ENCODE data around the gene UNKL.

The UNKL gene, protein sequence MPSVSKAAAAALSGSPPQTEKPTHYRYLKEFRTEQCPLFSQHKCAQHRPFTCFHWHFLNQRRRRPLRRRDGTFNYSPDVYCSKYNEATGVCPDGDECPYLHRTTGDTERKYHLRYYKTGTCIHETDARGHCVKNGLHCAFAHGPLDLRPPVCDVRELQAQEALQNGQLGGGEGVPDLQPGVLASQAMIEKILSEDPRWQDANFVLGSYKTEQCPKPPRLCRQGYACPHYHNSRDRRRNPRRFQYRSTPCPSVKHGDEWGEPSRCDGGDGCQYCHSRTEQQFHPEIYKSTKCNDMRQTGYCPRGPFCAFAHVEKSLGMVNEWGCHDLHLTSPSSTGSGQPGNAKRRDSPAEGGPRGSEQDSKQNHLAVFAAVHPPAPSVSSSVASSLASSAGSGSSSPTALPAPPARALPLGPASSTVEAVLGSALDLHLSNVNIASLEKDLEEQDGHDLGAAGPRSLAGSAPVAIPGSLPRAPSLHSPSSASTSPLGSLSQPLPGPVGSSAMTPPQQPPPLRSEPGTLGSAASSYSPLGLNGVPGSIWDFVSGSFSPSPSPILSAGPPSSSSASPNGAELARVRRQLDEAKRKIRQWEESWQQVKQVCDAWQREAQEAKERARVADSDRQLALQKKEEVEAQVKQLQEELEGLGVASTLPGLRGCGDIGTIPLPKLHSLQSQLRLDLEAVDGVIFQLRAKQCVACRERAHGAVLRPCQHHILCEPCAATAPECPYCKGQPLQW

DNA sequence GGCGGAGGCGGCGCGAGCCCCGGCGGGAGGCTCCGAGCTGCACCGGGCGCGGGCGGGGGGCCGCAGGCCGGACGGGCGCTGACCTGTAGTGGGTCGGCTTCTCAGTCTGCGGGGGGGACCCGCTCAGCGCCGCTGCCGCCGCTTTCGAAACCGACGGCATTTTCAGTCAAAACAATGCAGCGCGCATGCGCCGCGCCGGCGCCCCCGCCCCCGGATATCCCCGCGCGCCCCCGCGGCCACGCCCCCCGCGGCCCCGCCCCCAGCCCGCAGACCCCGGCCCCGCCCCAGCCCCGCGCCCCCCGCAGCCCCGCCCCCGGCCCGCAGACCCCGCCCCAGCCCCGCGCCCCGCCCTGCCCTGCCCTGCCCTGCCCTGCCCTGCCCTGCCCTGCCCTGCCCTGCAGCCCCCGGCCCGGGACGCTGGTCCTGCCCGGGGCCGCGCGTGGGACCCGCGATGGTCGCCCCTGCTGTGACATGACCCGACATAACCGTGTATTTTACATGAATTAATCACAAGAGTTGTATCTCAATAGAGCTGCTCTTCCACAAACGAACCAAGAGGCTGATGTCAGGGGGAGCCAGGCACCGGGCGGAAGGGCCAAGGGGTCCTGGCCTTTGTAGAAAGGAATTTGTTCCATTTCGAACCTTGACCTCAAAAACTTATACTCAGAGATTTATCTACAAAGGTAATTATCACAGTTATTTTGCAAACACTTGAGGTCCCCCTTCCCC is at the start of gene UNKL:
Gene UNKL, minus strand, starts transcription at position 173 of the 729 bp plus-strand sequence. Its CDS starts 13 bp downstream, at position 160.
- peak; percentile 56 for DNase-seq

DNA sequence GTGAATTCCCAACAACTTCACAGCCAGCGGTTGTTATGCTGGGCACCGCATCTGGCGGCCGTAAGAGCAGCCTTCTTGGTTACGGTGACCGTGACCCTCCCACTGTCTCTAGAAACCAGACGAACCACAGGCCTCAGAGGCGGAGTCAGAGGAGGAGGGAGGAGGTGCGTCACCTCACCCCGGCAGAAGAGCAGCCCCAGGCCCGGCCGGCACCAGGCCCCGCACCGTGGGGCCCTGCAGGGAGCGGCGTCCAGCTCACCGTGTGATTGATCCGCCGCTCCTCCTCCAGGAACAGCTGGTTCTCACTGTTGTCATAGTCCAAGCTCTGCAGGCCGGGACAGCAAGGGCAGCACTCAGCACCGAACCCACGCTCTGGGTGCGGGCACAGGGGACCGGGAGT is 46.6 kb upstream of the UNKL start:
- no peak for DNase-seq

DNA sequence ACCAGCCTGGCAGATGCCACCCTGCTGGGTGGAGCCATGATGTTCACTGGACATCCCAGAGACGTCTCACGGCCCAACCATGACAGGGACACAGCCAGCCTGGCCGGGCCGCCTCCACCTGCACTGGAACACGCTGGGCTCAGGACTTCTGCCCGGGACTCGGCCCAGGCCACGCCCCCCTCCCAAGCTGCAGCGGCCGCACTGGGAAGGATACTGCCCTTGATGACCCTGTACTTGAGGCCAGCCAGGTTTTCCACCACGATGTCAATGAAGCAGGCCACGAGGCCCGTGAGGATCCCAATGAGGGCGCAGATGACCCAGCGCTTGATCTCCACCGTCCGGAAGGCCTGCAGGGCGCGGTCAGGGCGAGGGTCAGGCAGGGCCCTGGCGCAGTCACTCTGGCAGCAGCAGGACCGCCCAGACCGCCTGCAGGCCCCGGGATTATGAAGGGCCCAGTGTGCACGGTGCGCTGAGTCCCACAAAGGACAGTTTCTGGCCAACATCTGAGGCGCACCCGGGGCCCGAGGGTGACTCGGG is 46.2 kb upstream of the UNKL start:
- no peak for DNase-seq

DNA sequence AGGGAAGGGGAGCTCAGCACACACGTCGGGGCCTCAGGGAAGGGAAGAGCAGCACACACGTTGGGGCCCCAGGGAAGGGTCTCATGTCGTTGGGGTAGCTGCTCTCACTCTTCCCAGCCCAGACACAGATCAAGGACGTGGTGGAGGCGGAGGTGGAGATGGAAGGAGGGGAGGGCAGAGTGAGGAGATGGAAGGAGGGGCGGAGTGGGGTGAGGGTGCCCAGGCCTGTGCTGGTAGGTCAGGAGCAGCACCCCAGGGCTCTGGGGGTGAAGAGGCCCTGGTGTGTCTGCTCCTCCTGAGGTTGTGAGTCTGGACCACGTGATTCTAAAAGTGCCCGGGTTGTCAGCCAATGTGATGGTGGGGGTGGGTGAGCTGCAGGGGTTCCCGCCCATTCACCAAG is 45.5 kb upstream of the UNKL start:
- DNase-seq, result no peak

DNA sequence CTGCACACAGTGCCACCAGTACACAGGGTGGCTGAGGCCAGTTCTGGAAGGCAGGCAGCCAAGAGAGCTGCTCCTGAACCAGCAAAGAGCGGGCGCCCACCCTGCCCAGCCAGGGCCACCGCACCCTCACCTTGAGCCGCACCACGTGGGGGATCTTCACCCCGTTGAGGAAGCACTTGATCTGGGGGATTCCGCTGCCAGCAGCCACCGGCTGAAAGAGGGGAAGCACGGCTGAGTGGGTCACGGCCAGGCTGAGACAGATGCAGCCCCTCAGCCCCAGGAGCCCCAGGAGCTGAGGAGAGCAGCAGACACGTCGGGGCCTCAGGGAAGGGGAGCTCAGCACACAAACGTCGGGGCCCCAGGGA is 44.5 kb upstream of the UNKL start:
- DNase-seq, result no peak

DNA sequence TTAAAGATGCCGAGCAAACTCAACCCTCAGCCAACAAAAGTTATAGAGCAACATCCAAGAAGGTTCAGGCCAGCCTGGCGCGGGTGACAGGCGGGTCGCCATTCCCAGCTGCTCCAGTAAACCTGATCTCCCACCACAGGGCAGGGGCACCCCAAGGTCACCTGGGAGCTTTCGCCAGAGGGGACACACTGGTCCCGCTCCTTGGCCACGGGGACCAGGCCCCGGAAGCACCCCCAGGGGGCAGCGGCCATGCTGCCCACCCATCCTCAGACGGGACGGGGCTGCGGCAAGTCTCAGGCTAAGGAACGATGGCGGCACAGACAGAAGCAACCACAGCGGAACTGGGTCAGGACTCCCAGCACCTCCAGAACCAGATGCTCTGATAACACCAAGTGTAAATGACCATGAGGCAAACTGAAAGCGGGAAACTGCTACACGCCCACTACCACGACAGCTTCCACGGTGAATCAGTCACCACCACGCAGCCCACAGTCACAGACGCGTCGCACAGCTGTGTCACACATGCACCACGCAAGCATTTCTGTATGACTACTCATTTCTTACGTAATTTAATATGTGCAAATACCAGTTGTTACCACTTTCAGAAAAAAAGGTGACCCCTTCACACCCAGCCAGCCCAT is 44.0 kb upstream of the UNKL start:
- no peak for DNase-seq

DNA sequence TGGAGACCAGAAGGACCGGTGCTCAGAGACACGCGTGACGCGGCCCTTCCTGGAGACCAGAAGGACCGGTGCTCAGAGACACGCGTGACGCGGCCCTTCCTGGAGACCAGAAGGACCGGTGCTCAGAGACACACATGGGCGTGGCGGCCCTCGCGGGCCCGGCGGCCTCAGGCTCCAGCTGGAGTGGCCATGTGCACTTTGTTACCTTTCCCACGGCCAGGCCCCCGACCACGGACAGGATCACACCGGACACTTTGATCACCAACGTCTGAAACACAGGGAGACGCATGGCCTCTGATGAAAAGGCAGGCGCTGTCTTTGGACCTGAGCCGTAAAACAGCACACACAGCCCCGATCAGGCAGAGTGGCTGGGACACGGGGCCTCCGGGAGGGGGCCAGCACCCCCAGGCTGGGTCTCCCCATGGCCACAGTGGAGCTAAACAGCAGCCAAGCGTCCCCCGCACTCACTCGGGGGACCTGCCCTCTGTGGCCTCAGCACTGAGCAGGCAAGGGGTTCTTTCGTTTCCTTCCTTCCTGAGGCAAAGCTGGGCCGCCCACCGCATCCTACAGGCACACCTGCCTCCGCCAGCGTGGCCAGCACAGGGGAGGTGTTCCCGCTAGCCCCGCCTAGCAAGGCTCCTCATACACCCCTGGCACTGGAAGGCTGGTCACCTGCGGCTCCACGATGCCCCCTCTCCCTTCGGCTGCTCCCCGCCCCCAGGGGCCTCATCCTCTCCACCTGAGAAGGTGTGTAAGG is 43.2 kb upstream of the UNKL start:
- DNase-seq, result no peak

DNA sequence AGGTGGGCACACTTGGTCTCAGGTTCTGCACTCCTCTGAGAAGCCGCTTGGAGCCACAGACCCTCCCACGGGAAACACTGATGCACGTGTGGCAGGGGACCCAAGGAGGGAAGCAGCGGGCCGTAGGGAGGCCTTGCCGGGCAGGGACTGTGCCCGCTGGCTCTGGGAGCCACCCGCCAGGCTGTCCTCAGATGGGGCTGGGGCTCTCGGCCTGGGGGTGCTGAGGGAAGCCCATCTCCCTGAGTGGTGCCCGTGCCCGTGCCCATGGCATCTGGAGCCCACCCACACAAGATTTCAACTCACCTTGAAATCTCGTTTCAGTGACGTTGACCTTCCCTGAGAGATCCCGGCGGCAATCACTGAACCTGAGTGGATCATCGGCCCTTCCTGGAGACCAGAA is 42.4 kb upstream of the UNKL start:
- DNase-seq, result no peak

DNA sequence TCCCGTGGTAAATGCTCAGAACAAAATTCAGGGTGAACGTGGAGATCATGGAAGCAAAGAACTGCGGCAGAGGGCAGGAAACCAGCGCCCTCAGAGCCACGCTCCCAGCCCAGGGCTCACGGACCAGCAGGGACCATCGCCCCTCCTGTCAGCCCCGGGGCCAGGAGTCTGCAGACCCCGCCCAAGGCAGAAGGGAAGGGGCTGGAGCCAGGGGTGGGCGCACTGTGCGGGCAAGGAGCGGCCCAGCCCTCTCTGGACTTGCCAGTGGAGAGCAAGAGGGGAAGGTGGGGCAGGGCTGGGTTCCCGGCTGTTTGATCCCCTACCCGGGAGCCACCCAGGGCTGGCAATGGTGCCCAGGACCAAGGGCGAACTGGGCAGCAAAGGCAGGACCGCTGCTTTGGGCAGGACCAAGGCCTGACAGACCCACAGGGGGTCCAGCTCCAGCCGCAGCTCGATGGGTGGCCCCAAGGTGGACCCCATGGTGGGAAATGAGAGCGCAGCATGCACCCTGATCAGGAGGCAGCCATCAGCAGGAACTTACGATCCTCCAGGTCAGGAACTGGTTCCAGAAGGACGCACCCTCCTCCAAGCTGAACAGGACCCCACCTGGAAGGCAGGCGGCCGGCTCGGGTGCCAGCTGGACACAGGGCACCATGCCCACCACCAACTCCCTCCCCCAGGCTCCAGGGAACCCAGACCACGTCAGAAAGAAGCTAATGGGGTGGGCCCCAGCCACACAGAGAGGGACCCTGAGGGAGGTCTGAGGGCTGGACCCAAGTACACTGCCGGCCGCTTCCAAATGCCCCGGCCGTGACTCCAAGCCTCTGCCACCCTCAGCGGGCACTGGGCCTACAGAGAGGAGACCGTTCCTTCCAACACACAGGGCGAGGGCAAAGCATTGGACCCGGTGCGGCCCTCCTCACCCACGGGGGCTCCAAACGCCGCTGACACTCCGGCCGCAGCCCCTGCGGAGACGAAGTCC is 41.0 kb upstream of the UNKL start:
- DNase-seq, result no peak

DNA sequence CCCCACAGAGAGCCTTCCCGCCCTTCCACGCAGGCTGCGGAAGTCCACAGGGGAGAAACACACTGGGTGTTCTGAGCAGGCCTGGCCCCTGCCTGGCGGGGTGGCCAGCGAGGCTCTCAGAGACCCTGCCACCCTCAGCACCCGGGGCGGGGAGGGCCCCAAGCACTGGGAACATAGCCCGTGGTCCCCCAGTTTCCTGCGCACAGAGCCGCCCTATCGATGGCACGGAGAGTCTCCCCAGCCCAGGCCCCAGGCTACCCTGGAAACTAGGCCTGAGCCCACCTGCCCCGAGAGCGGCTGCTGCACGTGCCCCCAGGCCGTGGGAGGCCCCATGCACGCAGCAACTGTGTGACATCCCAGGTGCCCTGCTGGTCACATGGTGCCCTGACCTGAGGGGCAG is 40.1 kb upstream of the UNKL start:
- DNase-seq, result no peak

DNA sequence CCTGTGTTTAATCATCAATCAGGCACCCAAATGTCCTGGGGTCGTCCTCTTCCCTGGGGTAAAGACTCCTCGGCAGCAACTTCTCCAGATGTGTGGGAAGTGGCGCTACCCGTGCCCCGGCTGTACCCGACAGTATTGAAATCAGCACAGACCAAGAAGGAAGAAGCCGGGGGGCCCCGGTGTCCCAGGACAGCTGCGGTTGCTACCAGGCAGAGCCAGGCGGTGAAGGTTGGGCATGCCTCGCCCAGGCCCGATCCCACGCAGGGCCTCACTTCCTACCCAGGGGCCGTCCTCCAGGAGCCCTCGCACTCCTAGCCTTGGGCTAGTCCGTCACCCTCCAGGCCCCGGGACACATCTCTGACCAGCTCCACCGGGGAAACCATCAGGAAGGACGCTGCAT is 38.8 kb upstream of the UNKL start:
- DNase-seq, result no peak

DNA sequence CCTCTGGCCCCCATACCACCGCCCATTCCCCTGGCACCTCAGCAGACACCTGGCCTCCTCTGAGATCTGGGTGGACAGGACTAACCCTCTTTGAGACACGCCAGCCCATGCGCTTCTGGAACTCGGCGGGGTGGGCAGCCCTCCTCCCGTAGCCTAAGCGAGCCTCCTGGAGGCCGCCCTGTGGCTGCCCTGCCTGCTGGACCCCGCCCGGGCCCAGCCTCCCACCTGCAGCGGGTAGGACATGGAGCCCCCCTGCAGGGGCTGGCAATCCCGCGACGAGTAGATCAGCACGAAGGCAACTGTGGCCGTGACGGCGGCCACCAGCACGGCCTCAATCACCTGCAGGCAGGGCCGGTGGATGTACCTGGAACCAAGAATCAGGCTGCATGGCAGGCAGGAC is 38.0 kb upstream of the UNKL start:
- DNase-seq, result no peak

DNA sequence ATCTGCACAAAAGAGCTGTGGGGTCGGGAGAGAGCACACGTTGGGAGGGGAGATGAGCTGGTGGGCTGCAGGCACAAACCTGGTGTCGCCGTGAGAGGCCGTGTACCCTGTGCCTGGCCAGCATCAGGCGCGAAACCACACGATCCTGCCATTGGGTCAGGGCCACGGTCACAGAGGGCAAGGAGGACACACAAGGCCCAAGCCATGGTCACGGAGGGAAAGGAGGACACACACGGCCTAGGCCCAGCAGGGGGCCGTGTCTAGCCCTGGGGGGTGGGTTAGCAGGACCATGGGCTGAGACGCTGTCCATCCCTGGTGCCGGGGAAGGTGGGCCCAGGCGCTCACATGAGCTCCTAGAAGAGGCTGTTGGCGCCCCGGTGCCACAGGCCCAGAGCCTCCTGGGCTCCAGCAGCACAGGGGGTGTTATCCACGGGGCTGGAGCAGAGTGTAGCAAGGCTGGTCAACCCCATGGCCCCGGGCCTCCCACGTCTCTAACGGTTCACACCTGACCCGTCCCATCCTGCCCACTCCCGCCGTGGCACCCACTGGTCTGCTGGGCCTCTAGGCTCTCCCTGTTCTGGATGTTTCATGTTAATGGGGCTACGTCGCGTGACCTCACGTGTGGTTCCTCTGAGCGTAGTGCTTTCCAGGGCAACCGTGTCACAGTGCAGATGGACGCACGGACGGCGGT is 37.3 kb upstream of the UNKL start:
- no peak for DNase-seq

DNA sequence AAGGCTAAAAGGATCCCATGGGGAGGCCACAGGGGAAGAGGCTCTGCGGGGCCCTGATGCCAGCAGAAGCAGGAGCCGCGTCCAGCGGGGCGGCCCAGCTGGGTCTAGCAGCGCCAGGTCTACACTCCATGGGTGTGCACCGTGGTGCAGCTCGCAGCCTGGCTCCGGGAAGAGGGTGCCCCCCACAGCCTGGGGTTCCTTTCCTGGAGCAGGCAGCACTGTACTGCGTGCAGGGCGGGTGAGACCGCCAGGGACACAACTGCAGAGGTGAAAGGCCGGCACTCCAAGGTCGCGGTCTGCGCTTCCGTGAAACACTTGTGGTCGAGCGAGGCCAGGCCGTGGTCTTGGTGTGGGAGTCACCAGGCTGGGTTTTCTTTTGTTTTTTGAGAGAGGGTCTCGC is 36.3 kb upstream of the UNKL start:
- no peak for DNase-seq

DNA sequence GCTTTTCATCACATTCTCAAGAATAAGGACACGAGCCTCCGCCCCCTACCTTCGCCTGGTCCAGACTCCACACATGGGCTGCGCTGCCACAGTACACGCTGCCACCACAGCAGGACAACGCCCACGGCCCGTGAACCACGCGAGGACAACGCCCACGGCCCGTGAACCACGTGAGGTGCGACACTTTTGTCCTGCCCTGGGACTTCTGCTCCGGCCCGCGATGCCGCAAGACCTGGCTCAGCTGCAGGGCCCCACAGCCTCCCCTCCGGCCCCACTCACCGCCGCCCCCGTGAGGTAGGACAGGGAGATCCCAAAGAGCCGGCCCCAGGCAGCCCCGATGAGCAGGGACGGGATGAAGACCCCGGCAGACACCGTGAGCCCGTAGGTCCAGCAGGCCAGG is 35.7 kb upstream of the UNKL start:
- DNase-seq, result no peak

DNA sequence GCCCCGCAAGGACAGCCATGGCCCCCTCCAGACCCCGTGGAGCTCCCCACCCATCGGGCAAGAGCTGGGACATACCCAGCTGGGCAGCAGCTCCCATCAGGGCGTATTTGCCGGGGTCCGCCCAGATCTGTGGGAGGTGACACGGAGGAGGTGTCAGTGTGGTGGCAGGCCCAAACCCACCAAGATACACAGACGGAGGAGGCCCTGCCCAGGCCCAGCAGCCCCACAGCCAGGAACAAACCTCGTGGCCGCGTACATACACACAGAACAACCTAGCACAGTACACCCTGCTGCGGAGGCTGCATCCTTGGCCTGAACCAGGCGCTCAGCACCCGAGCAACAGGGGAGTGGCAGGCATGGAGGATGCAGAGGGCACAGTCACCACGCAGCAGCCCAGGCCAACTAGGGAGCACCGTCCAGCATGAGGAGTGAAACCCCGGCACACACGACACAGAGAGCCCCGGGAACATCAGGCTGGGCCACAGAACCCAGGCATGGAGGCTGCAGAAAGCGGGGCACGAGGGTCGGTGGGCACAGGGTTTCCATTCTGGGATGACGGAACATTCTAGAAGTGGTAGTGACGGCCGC is 34.8 kb upstream of the UNKL start:
- no peak for DNase-seq

DNA sequence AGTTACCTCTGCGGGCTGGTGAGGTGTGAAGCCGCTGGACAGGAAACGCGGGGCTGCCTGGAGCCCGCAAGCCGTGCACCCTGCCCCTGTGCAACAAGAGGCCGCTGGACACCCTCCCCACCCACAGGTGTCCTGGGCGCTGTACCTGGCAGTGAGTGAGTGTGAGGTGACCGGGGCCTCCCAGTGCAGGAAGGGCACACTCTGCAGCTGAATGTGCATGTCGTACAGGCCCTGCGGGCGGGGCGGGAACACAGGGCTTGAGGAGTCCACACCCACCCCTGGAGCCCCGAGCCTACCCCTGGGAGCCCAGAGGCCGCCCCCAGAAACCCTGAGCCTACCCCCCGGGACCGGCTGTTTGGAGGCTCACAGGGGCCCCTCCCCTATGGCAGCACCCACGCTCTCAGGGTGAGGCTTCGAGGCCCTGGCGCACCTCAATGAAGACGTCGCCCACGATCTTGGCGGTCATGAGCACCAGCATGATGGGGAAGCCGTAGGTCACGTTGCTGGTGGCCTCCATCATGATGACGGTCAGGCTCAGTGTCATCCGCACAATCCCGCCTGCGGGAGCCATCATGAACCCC is 34.1 kb upstream of the UNKL start:
- DNase-seq, result no peak

DNA sequence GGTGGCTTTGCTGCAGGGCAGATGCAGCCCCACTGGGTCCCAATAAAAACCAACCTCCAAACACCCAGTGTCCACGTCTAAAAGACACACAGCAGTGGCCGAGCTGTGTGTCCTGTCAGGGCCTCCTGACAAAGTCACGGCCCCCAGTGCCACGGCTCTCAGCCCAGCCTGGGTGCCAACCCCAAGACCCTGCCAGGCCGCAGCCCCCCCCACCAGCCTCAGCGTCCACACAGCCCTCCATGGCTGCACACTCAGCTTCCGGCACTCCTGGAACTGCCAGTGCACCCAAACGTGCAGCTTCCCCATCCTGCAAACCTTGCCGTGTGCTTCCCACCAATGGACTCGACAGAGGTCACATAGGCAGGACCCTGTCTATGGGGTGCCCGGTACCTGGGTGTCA is 33.5 kb upstream of the UNKL start:
- no peak for DNase-seq

DNA sequence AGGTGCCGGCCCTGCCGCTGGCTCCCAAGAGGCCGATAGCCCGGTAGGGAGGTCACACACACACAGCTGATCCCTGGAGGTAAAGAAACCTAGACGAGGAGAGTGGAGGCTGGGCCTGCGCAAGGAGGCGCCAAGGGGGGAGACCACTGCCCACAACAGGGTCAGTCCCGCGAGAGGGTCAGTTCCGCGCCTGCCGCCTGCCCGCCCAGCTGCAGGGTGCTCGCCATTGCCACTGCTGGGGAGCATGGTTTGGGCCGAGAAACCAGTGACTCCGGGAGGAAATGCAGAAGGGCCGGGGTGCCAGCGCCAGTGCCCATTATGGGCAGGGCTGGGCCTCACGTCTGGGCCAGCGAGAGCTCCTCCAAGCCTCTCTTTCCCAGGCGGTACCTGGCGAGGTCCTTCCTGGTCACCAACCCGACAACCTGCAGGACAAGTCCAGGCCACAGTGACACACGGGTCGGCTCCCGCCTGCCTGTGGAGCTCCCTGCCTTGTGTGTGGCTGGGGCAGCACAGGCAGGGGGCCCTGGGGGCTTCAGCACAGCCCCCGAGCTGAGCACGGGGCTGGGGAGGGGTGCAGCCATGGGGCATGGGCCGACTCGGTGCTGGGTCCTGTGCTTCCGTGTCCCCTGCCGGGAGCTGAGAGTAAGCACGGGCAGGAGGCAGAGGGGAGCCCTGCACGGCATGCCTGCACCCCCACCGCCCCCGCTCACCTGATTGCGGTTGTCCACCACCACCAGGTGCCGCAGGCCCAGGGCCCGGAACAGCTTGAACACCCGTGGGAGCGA is 32.0 kb upstream of the UNKL start:
- DNase-seq, result no peak

Data from EL (cell line).